Measurements from ENCODE around the gene BLM. TPM values are rescaled to one million over a fixed set of nuclear protein-coding genes. Genes with fewer than 3 reads are reported as not detected.

The BLM gene
- total and polyA plus RNA-seq, 2 of the 13 experiments (the other 11 are each of a cell fraction or from before 2014, with no cell fraction given), result 5.1 to 11.8 TPM

- TF ChIP-seq ZHX2 (IDR thresholded peaks at IDR 0.05; ENCODE audit: low read depth) (no peak), ZHX2 (CRISPR knock-in tag; IDR thresholded peaks at IDR 0.05; ENCODE audit: borderline replicate concordance) (no peak), MAFK (conservative IDR thresholded peaks at IDR 0.05 in 1 of 2, IDR thresholded peaks at IDR 0.05 in 1 of 2; ENCODE audit: low read length in 2 of 2) (no peak), ZNF382 (CRISPR knock-in tag; IDR thresholded peaks at IDR 0.05; ENCODE audit: borderline replicate concordance) (no peak), SMARCE1 (IDR thresholded peaks at IDR 0.05; ENCODE audit: borderline replicate concordance) (no peak), IRF2 (CRISPR knock-in tag; IDR thresholded peaks at IDR 0.05) (no peak)
- TF ChIP-seq, protein P1, sequence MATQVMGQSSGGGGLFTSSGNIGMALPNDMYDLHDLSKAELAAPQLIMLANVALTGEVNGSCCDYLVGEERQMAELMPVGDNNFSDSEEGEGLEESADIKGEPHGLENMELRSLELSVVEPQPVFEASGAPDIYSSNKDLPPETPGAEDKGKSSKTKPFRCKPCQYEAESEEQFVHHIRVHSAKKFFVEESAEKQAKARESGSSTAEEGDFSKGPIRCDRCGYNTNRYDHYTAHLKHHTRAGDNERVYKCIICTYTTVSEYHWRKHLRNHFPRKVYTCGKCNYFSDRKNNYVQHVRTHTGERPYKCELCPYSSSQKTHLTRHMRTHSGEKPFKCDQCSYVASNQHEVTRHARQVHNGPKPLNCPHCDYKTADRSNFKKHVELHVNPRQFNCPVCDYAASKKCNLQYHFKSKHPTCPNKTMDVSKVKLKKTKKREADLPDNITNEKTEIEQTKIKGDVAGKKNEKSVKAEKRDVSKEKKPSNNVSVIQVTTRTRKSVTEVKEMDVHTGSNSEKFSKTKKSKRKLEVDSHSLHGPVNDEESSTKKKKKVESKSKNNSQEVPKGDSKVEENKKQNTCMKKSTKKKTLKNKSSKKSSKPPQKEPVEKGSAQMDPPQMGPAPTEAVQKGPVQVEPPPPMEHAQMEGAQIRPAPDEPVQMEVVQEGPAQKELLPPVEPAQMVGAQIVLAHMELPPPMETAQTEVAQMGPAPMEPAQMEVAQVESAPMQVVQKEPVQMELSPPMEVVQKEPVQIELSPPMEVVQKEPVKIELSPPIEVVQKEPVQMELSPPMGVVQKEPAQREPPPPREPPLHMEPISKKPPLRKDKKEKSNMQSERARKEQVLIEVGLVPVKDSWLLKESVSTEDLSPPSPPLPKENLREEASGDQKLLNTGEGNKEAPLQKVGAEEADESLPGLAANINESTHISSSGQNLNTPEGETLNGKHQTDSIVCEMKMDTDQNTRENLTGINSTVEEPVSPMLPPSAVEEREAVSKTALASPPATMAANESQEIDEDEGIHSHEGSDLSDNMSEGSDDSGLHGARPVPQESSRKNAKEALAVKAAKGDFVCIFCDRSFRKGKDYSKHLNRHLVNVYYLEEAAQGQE (IDR thresholded peaks at IDR 0.05; ENCODE audit: borderline replicate concordance in 1 of 2, low read depth in 1 of 2, low read length in 2 of 2), result no peak
- TF ChIP-seq, protein P2, sequence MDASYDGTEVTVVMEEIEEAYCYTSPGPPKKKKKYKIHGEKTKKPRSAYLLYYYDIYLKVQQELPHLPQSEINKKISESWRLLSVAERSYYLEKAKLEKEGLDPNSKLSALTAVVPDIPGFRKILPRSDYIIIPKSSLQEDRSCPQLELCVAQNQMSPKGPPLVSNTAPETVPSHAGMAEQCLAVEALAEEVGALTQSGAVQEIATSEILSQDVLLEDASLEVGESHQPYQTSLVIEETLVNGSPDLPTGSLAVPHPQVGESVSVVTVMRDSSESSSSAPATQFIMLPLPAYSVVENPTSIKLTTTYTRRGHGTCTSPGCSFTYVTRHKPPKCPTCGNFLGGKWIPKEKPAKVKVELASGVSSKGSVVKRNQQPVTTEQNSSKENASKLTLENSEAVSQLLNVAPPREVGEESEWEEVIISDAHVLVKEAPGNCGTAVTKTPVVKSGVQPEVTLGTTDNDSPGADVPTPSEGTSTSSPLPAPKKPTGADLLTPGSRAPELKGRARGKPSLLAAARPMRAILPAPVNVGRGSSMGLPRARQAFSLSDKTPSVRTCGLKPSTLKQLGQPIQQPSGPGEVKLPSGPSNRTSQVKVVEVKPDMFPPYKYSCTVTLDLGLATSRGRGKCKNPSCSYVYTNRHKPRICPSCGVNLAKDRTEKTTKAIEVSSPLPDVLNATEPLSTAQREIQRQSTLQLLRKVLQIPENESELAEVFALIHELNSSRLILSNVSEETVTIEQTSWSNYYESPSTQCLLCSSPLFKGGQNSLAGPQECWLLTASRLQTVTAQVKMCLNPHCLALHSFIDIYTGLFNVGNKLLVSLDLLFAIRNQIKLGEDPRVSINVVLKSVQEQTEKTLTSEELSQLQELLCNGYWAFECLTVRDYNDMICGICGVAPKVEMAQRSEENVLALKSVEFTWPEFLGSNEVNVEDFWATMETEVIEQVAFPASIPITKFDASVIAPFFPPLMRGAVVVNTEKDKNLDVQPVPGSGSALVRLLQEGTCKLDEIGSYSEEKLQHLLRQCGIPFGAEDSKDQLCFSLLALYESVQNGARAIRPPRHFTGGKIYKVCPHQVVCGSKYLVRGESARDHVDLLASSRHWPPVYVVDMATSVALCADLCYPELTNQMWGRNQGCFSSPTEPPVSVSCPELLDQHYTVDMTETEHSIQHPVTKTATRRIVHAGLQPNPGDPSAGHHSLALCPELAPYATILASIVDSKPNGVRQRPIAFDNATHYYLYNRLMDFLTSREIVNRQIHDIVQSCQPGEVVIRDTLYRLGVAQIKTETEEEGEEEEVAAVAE (CRISPR knock-in tag; IDR thresholded peaks at IDR 0.05; ENCODE audit: borderline replicate concordance), result no peak
- TF ChIP-seq, protein P3, sequence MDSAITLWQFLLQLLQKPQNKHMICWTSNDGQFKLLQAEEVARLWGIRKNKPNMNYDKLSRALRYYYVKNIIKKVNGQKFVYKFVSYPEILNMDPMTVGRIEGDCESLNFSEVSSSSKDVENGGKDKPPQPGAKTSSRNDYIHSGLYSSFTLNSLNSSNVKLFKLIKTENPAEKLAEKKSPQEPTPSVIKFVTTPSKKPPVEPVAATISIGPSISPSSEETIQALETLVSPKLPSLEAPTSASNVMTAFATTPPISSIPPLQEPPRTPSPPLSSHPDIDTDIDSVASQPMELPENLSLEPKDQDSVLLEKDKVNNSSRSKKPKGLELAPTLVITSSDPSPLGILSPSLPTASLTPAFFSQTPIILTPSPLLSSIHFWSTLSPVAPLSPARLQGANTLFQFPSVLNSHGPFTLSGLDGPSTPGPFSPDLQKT (CRISPR knock-in tag; IDR thresholded peaks at IDR 0.05; ENCODE audit: borderline replicate concordance), result no peak
Measured at GRCh38 chr15:90857337-90857736, 140.2 kb downstream of the BLM start (continued).

All from HepG2 (cell line).